Liver (tissue), 9 donors: Measurements from ENCODE around the gene LBP. TPM values are rescaled to one million over a fixed set of nuclear protein-coding genes. Genes with fewer than 3 reads are reported as not detected.

ENCODE experiments used
- DNase-seq: peaks from one replicate; pipeline ENCODE4 v3.0.0-alpha.2; 2017; ENCODE audit warnings: low spot score
- H3K27ac ChIP-seq, 2 donors: one replicate each; pipeline ENCODE4 v1.7.0; 2013; ENCODE audit warnings: inconsistent platforms in 2 of 2, low read length in 2 of 2, control low read depth in 1 of 2, low read depth in 1 of 2, mild to moderate bottlenecking in 1 of 2
- H3K27me3 ChIP-seq, 4 donors: one replicate each; pipeline versions ENCODE4 v1.6.1 to v1.7.0; 2013; ENCODE audit warnings: low read length in 3 of 4, inconsistent platforms in 1 of 4, mild to moderate bottlenecking in 1 of 4, moderate library complexity in 1 of 4; ENCODE audit not compliant: control insufficient read depth in 4 of 4, insufficient read depth in 4 of 4
- H3K36me3 ChIP-seq, 4 donors: one replicate each; pipeline versions ENCODE4 v1.6.1 to v1.7.0; 2013; ENCODE audit warnings: low read length in 3 of 4, mild to moderate bottlenecking in 3 of 4, low read depth in 1 of 4, moderate library complexity in 1 of 4; ENCODE audit not compliant: control insufficient read depth in 4 of 4, insufficient read depth in 3 of 4
- H3K4me1 ChIP-seq, 4 donors: one replicate each; pipeline versions ENCODE4 v1.6.1 to v1.7.0; 2013; ENCODE audit warnings: low read length in 3 of 4, mild to moderate bottlenecking in 3 of 4, moderate library complexity in 1 of 4; ENCODE audit not compliant: control insufficient read depth in 4 of 4, insufficient read depth in 4 of 4
- H3K4me3 ChIP-seq, 3 donors: one replicate each; pipeline versions ENCODE4 v1.6.1 to v1.7.0; 2013; ENCODE audit warnings: low read length in 3 of 3, control low read depth in 1 of 3, low read depth in 1 of 3, mild to moderate bottlenecking in 1 of 3
- H3K9ac ChIP-seq, 2 donors: one replicate each; pipeline ENCODE4 v1.7.0; 2013; ENCODE audit warnings: low read length in 2 of 2, mild to moderate bottlenecking in 2 of 2, moderate library complexity in 2 of 2, control low read depth in 1 of 2, low read depth in 1 of 2
- H3K9me3 ChIP-seq, 4 donors: one replicate each; pipeline versions ENCODE4 v1.6.1 to v1.7.0; 2013; ENCODE audit warnings: low read length in 3 of 4; ENCODE audit not compliant: control insufficient read depth in 4 of 4
- CTCF ChIP-seq: fragments of 150-350 bp; IDR thresholded peaks from 2 replicates; pipeline ENCODE4 v1.5.1; 2017; ENCODE audit warnings: improper control_type of control experiment, low read depth, low read length; ENCODE audit not compliant: missing input control
- EGR1 ChIP-seq, 2 donors: IDR thresholded peaks; 2 replicates each; pipeline ENCODE4 v1.6.1; 2016 to 2018; ENCODE audit warnings: antibody characterized with exemption in 2 of 2, low read depth in 2 of 2
- FOXA1 ChIP-seq: IDR thresholded peaks from 2 replicates; pipeline ENCODE4 v1.6.1; 2016; ENCODE audit warnings: antibody characterized with exemption
- FOXA2 ChIP-seq: IDR thresholded peaks from 2 replicates; pipeline ENCODE4 v1.6.1; 2016; ENCODE audit warnings: antibody characterized with exemption
- GABPA ChIP-seq, 2 donors: IDR thresholded peaks in 1 of 2; conservative IDR thresholded peaks in 1 of 2; 2 replicates each; pipeline ENCODE4 v1.6.1; 2016; ENCODE audit warnings: antibody characterized with exemption in 2 of 2, mild to moderate bottlenecking in 1 of 2, moderate library complexity in 1 of 2
- HNF4A ChIP-seq, 2 donors: conservative IDR thresholded peaks; 2 replicates each; pipeline ENCODE4 v1.6.1; 2016; ENCODE audit warnings: antibody characterized with exemption in 2 of 2, mild to moderate bottlenecking in 2 of 2
- JUND ChIP-seq, 2 donors: IDR thresholded peaks; 2 replicates each; pipeline ENCODE4 v1.6.1; 2016; ENCODE audit warnings: antibody characterized with exemption in 2 of 2
- RAD21 ChIP-seq, 2 donors: IDR thresholded peaks; 2 replicates each; pipeline ENCODE4 v1.6.1; 2016; ENCODE audit warnings: antibody characterized with exemption in 2 of 2, mild to moderate bottlenecking in 2 of 2
- REST ChIP-seq: IDR thresholded peaks from 2 replicates; pipeline ENCODE4 v1.6.1; 2016; ENCODE audit warnings: antibody characterized with exemption, mild to moderate bottlenecking
- TAF1 ChIP-seq: conservative IDR thresholded peaks from 2 replicates; pipeline ENCODE4 v1.6.1; 2016; ENCODE audit warnings: antibody characterized with exemption, mild to moderate bottlenecking
- YY1 ChIP-seq: IDR thresholded peaks from 2 replicates; pipeline ENCODE4 v1.6.1; 2016; ENCODE audit warnings: antibody characterized with exemption, mild to moderate bottlenecking
- WGBS: extraction: QIAGEN DNeasy Blood & Tissue Kit; methylation state at CpG from one replicate; pipeline ENCODE4 v1.1.7; 2013; 5-methylcytosine and 5-hydroxymethylcytosine counted together
- polyA plus RNA-seq, 2 donors: library from polyadenylated mRNA; stranded (reverse) in 1 of 2; unstranded in 1 of 2; fragments of 200-250 nt in 1 of 2; fragments of >200 nt in 1 of 2; fragmentation: Nextera tagmentation in 1 of 2; extraction: Ambion mirVana in 1 of 2; gene quantifications; one replicate each; pipeline versions ENCODE4 v1.2.1 to v1.2.3, GENCODE V29; 2013 to 2015
- total RNA-seq, 2 donors: library from RNA; depleted of rRNA; stranded (reverse); fragments of >200 nt; gene quantifications; one replicate each; pipeline ENCODE4 v1.2.3, GENCODE V29; 2014
- TF ChIP-seq, protein P1 (sequence below): IDR thresholded peaks from 2 replicates; pipeline ENCODE4 v1.6.1; 2016; ENCODE audit warnings: antibody characterized with exemption
- donor health status: healthy.
- donor health status: healthy.
- donor health status: healthy.
- donor health status: healthy.
- donor health status: healthy.

Gene LBP
- total and polyA plus RNA-seq, 4 donors, result 561 to 1,485 (median 1,083) TPM

DNA sequence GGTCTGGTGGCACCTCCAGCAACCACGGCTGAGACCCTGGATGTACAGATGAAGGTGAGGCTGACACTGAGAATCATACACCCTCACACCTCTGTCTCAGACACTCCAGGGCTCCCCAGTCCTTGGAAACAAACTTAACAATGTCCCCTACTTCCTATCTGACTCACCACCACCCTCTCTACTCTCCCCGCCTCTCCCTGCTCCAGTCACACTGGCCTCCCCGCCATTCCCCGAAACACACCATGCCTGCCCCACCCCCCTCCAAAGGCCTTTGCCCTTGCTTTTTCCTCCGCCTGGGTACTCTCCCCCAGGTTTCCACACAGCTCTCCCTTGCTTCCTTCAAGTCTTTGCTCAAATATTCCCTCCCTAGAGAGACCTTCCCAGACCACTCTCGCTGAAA, 26.1 kb upstream of the LBP start:
- DNase-seq, result no peak
- no peak overlapping the region for H3K27ac ChIP-seq
- H3K27me3 ChIP-seq, result no peaks in the 10 kb centered on the region
- no peaks in the 10 kb centered on the region for H3K36me3 ChIP-seq
- no peak overlapping the region for H3K9ac ChIP-seq
- no peaks in the 10 kb centered on the region for H3K9me3 ChIP-seq
- WGBS, result 53% methylated on average over 6 of the region's 6 CpGs
- H3K4me1 ChIP-seq, result no peaks in the 10 kb centered on the region
- no peak overlapping the region for H3K4me3 ChIP-seq
- TF ChIP-seq REST, result no peak
- TF ChIP-seq YY1, result no peak
- no peak for TF ChIP-seq EGR1 (IDR thresholded peaks at IDR 0.05; ENCODE audit: low read depth in 2 of 2)
- TF ChIP-seq HNF4A (conservative IDR thresholded peaks at IDR 0.05), result no peak
- TF ChIP-seq TAF1, result no peak
- no peak for TF ChIP-seq JUND (IDR thresholded peaks at IDR 0.05)
- TF ChIP-seq CTCF, result no peak
- TF ChIP-seq FOXA1, result no peak
- TF ChIP-seq FOXA2, result no peak
- TF ChIP-seq, protein P1, sequence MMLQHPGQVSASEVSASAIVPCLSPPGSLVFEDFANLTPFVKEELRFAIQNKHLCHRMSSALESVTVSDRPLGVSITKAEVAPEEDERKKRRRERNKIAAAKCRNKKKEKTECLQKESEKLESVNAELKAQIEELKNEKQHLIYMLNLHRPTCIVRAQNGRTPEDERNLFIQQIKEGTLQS, result no peak
- TF ChIP-seq GABPA (IDR thresholded peaks at IDR 0.05 in 1 of 2, conservative IDR thresholded peaks at IDR 0.05 in 1 of 2), result no peak

GRCh38 chr20:38321959-38322598, 24.2 kb upstream of the LBP start:
- Histone ChIP-seq H3K36me3 (no peaks in the 10 kb centered on the region), H3K4me3 (no peak overlapping the region), H3K9ac (no peak overlapping the region), H3K9me3 (no peaks in the 10 kb centered on the region), H3K27ac (no peak overlapping the region), H3K27me3 (no peaks in the 10 kb centered on the region), H3K4me1 (no peaks in the 10 kb centered on the region)
- no peak for DNase-seq
- 4% methylated on average over 5 of the region's 5 CpGs for WGBS
- TF ChIP-seq RAD21 (IDR thresholded peaks at IDR 0.05) (peak; percentile 86 to 87), YY1 (no peak), FOXA1 (no peak), CTCF (peak; percentile 59)
